Endothelial cell of umbilical vein (primary cell): ENCODE data around the gene EPS15. TPM values are rescaled to one million over a fixed set of nuclear protein-coding genes. Genes with fewer than 3 reads are reported as not detected.
"Not testable (repeated sequence)": the region's sequence is repeated elsewhere in the genome, so short reads cannot be mapped to it uniquely, and the experiment has no call there.

ENCODE experiments used
- BruUV-seq: library from RNA; stranded (reverse); fragments of 400-500 nt; replicated peaks from 2 replicates; lab custom pipeline; 2021; lab: Mats Ljungman, UMichigan
- CTCF ChIA-PET: fragments of 300-600, 350-600 bp; sonication (Branson Sonifier 250); formaldehyde crosslinking; loops from one replicate; lab custom pipeline; 2021; ENCODE audit warnings: antibody characterized with exemption, inconsistent platforms; lab: Charles Lee
- POLR2A ChIA-PET: fragments of 300-600, 350-600 bp; sonication (Branson Sonifier 250); formaldehyde crosslinking; loops from one replicate; lab custom pipeline; 2021; ENCODE audit warnings: antibody characterized with exemption, inconsistent platforms; lab: Charles Lee
- DNase-seq: peaks from one replicate; pipeline ENCODE4 v3.0.0-alpha.2; 2011; ENCODE audit warnings: low read depth, low spot score
- FAIRE-seq: peaks from 2 replicates; lab custom pipeline; 2011; peaks lifted over from hg19 to GRCh38; lab: Jason Lieb, UNC
- H2AFZ ChIP-seq: 2 replicates; pipeline ENCODE4 v1.6.0; 2012; ENCODE audit warnings: low read depth, low read length, control low read depth, inconsistent platforms
- H3K27ac ChIP-seq: 2 replicates; pipeline ENCODE4 v1.5.1; 2011; ENCODE audit warnings: low read depth, mild to moderate bottlenecking, control low read depth, low read length, moderate library complexity; ENCODE audit not compliant: insufficient read depth
- H3K27me3 ChIP-seq, 2 experiments: 2 replicates each; pipeline versions ENCODE4 v1.6.0 to v1.6.1; 2011; ENCODE audit warnings: low read length in 2 of 2, mixed read lengths in 1 of 2; ENCODE audit not compliant: control insufficient read depth in 2 of 2, insufficient read depth in 2 of 2
- H3K36me3 ChIP-seq, 2 experiments: 2 replicates in 1 of 2; 3 replicates in 1 of 2; pipeline ENCODE4 v1.5.1; 2011; ENCODE audit warnings: low read length in 2 of 2, mild to moderate bottlenecking in 1 of 2, moderate library complexity in 1 of 2; ENCODE audit not compliant: control insufficient read depth in 2 of 2, insufficient read depth in 2 of 2; ENCODE audit errors: extremely low read depth in 1 of 2
- H3K4me1 ChIP-seq: 3 replicates; pipeline ENCODE4 v1.5.1; 2011; ENCODE audit warnings: mild to moderate bottlenecking, low read length; ENCODE audit not compliant: control insufficient read depth, insufficient read depth; ENCODE audit errors: extremely low read depth
- H3K4me2 ChIP-seq: 2 replicates; pipeline ENCODE4 v1.6.1; 2011; ENCODE audit warnings: low read length, control low read depth, mixed read lengths; ENCODE audit not compliant: insufficient read depth
- H3K4me3 ChIP-seq, 3 experiments: fragments of 200-600 bp in 1 of 3; sonication (generic), shearing (Covaris generic) in 1 of 3; replicated peaks in 1 of 3; 2 replicates each; pipeline ENCODE4 v1.5.1; 2011 to 2016; ENCODE audit warnings: control low read depth in 3 of 3, low read length in 3 of 3, mild to moderate bottlenecking in 2 of 3, inconsistent platforms in 1 of 3, low read depth in 1 of 3, moderate library complexity in 1 of 3; ENCODE audit not compliant: insufficient read depth in 1 of 3
- H3K79me2 ChIP-seq: 2 replicates; pipeline ENCODE4 v1.6.0; 2012; ENCODE audit warnings: low read length, inconsistent platforms; ENCODE audit not compliant: control insufficient read depth, insufficient read depth
- H3K9ac ChIP-seq: replicated peaks from 2 replicates; pipeline ENCODE3; 2011; ENCODE audit warnings: low read length, control low read depth; ENCODE audit not compliant: insufficient read depth; ENCODE audit errors: extremely low read depth
- H3K9me1 ChIP-seq: replicated peaks from 3 replicates; pipeline ENCODE4 v1.6.0; 2011; ENCODE audit warnings: mild to moderate bottlenecking, low read length; ENCODE audit not compliant: control insufficient read depth, insufficient read depth; ENCODE audit errors: extremely low read depth
- H3K9me3 ChIP-seq: replicated peaks from 2 replicates; pipeline ENCODE4 v1.5.1; 2012; ENCODE audit warnings: low read length, inconsistent platforms; ENCODE audit not compliant: control insufficient read depth, insufficient read depth
- H4K20me1 ChIP-seq: replicated peaks from 2 replicates; pipeline ENCODE3; 2011; ENCODE audit warnings: mild to moderate bottlenecking, low read length; ENCODE audit not compliant: control insufficient read depth, insufficient read depth; ENCODE audit errors: extremely low read depth
- CTCF ChIP-seq, 2 donors: IDR thresholded peaks; 1 replicate in 1 of 2; 2 replicates in 1 of 2; pipeline ENCODE4 v1.5.1; 2011; ENCODE audit warnings: low read length in 2 of 2, mild to moderate bottlenecking in 2 of 2, moderate library complexity in 2 of 2, control low read depth in 1 of 2, inconsistent platforms in 1 of 2, low read depth in 1 of 2; ENCODE audit not compliant: insufficient read depth in 1 of 2; ENCODE audit errors: extremely low read depth in 1 of 2
- EZH2 ChIP-seq: IDR thresholded peaks from 2 replicates; pipeline ENCODE4 v1.6.1; 2012; ENCODE audit warnings: borderline replicate concordance, low read depth, mild to moderate bottlenecking, moderate library complexity, low read length, inconsistent platforms; ENCODE audit not compliant: severe bottlenecking
- FOS ChIP-seq: IDR thresholded peaks from 2 replicates; pipeline ENCODE4 v1.6.1; 2011; ENCODE audit warnings: mild to moderate bottlenecking, low read length, moderate library complexity, borderline replicate concordance; ENCODE audit not compliant: insufficient read depth
- GATA2 ChIP-seq: IDR thresholded peaks from 2 replicates; pipeline ENCODE4 v1.7.0; 2011; ENCODE audit warnings: low read depth, mild to moderate bottlenecking, moderate library complexity, mixed read lengths, low read length; ENCODE audit not compliant: insufficient read length, insufficient read depth
- JUN ChIP-seq: IDR thresholded peaks from 2 replicates; pipeline ENCODE4 v1.6.1; 2011; ENCODE audit warnings: borderline replicate concordance, low read depth; ENCODE audit not compliant: insufficient read length, insufficient read depth
- MYC ChIP-seq: IDR thresholded peaks from one replicate; pipeline ENCODE4 v1.6.1; 2011; ENCODE audit warnings: mild to moderate bottlenecking, low read depth, low read length
- POLR2A ChIP-seq: IDR thresholded peaks from 2 replicates; pipeline ENCODE4 v1.6.1; 2012; ENCODE audit warnings: low read depth, mild to moderate bottlenecking, control low read depth, low read length
- POLR2AphosphoS5 ChIP-seq: IDR thresholded peaks from 2 replicates; pipeline ENCODE4 v1.6.1; 2012; ENCODE audit warnings: low read depth, mild to moderate bottlenecking, control low read depth, low read length, moderate library complexity; ENCODE audit not compliant: insufficient read depth
- dilution Hi-C: fragments of 300-500 bp; cut with MboI; formaldehyde crosslinking; loops from one replicate; pipeline ENCODE4 v1.15.0; 2019; ENCODE audit warnings: low sequenced_read_pairs; ENCODE audit not compliant: extremely low pct_ligation_motif_present
- intact Hi-C: fragments of 100-400 bp; cut with micrococcal nuclease; formaldehyde crosslinking; loops from one replicate; pipeline ENCODE4 v1.10.0; 2022
- polyA plus RNA-seq, 4 experiments: library from polyadenylated mRNA; depleted of rRNA in 3 of 4; stranded (reverse) in 3 of 4; unstranded in 1 of 4; fragments of >200 nt; gene quantifications; 2 replicates each; pipeline versions ENCODE4 v1.2.1 to v1.2.3, GENCODE V29; 2011 to 2012; ENCODE audit warnings: missing spikeins in 1 of 4
- total RNA-seq: library from RNA; stranded (reverse); gene quantifications from 2 replicates; pipeline ENCODE4 v1.2.3, GENCODE V29; 2021
- TF ChIP-seq, protein P1 (sequence below): IDR thresholded peaks from 2 replicates; pipeline ENCODE4 v1.6.1; 2011; ENCODE audit not compliant: insufficient read depth, insufficient read length

The EPS15 gene
- total and polyA plus RNA-seq, 2 donors (not counting 3 experiments of a cell fraction or from before 2014, with no cell fraction given), result 15.4 to 44.8 TPM

DNA sequence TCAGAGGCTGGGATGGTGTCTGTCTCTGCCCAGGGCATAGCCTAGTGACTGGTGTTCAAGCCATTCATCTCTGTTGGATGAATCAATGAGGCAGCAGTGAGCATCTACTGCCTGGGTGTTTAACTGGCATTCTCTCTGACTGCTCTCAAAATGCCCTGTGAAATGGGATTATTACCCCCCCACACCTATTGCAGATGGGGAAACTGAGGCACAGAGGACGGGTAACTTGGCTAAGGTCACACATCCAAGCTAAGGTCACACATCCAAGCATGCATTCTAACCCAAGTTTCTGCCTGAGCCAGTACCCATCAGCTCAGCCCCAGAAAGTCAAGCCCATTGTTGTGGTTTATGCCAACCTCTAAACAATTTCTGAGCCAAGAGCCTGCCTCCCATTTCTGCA, 193.7 kb downstream of the EPS15 start:
- H3K4me3 ChIP-seq, result no peak overlapping the region
- no peaks in the 10 kb centered on the region for H3K4me1 ChIP-seq
- dilution Hi-C loops (no loop called here), intact Hi-C loops (no loop called here)
- POLR2A ChIA-PET, result no interaction called here
- DNase-seq (no peak), FAIRE-seq (no peak)
- H3K79me2 ChIP-seq, result no peaks in the 10 kb centered on the region
- H3K9me3 ChIP-seq, result no peaks in the 10 kb centered on the region
- no peaks in the 10 kb centered on the region for H4K20me1 ChIP-seq
- no peak overlapping the region for H3K27ac ChIP-seq
- no peaks in the 10 kb centered on the region for H3K36me3 ChIP-seq
- H3K9ac ChIP-seq, result no peak overlapping the region
- no peak overlapping the region for H3K4me2 ChIP-seq
- no TSS peak for BruUV-seq
- peaks cover 0 to 2% of the 10 kb centered on the region in 2 experiments for H3K27me3 ChIP-seq
- TF ChIP-seq GATA2 (no peak), MYC (no peak), CTCF (IDR thresholded peaks at IDR 0.05; ENCODE audit: extremely low read depth in 1 of 2, insufficient read depth in 1 of 2, low read depth in 1 of 2, low read length in 2 of 2) (no peak), POLR2A (no peak), JUN (no peak), EZH2 (no peak), FOS (no peak), POLR2AphosphoS5 (no peak)
- TF ChIP-seq, protein P1, sequence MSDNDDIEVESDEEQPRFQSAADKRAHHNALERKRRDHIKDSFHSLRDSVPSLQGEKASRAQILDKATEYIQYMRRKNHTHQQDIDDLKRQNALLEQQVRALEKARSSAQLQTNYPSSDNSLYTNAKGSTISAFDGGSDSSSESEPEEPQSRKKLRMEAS, result no peak
- CTCF ChIA-PET, result interaction anchor here (1.0 kb wide), 1 partner anchor 9 kb away, joined by 4 read pairs; no protein-coding TSS in a partner anchor
- H3K9me1 ChIP-seq, result no peaks in the 10 kb centered on the region
- no peak overlapping the region for H2AFZ ChIP-seq

DNA sequence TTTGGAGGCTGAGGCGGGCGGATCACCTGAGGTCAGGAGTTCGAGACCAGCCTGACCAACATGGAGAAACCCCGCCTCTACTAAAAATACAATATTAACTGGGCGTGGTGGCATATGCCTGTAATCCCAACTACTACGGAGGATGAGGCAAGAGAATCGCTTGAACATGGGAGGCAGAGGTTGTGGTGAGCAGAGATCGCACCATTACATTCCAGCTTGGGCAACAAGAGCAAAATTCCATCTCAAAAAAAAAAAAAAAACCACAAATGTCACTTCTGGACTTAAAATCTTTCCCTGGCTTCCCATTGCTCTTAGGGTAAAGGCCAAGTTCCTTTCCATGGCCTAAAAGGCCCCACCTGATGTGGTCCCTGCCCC, 194.1 kb downstream of the EPS15 start:
- H3K27ac ChIP-seq, intact Hi-C loops, H3K4me1 ChIP-seq, H3K9me1 ChIP-seq, H3K27me3 ChIP-seq, CTCF ChIA-PET, H3K9me3 ChIP-seq, H4K20me1 ChIP-seq, FAIRE-seq, DNase-seq, H3K9ac ChIP-seq, H3K79me2 ChIP-seq, H3K4me3 ChIP-seq, BruUV-seq, H3K36me3 ChIP-seq, H3K4me2 ChIP-seq, dilution Hi-C loops, POLR2A ChIA-PET, H2AFZ ChIP-seq: not testable (repeated sequence)
